B cell (primary cell): ENCODE data around the gene EPAS1. TPM values are rescaled to one million over a fixed set of nuclear protein-coding genes. Genes with fewer than 3 reads are reported as not detected.
A peak's percentile ranks its signal among the peaks of the same experiment; 100 is the strongest.

Experiments
- ATAC-seq: fragments of 200-7000 bp; cut with Tn5 transposase; one replicate; pipeline ENCODE4 v1.10.0; 2021; ENCODE audit warnings: low read depth, mild to moderate bottlenecking, moderate number of reproducible peaks, moderate library complexity
- CTCF ChIA-PET: fragments of 350-600 bp; sonication (Branson Sonifier 250); formaldehyde crosslinking; loops from one replicate; lab custom pipeline; 2021; ENCODE audit warnings: antibody characterized with exemption, inconsistent platforms; lab: Charles Lee
- POLR2A ChIA-PET: fragments of 350-600 bp; sonication (Branson Sonifier 250); formaldehyde crosslinking; loops from one replicate; lab custom pipeline; 2021; ENCODE audit warnings: antibody characterized with exemption; lab: Charles Lee
- DNase-seq: peaks from one replicate; pipeline ENCODE4 v3.0.0; 2013
- H2AFZ ChIP-seq: 2 replicates; pipeline ENCODE4 v1.6.1; 2012; ENCODE audit warnings: mild to moderate bottlenecking, low read depth, low read length; ENCODE audit not compliant: insufficient read depth, poor library complexity, severe bottlenecking
- H3K27ac ChIP-seq, 2 donors: 1 replicate in 1 of 2; 2 replicates in 1 of 2; pipeline ENCODE4 v1.5.1; 2012 to 2013; ENCODE audit warnings: low read length in 2 of 2, mild to moderate bottlenecking in 2 of 2, moderate library complexity in 1 of 2
- H3K27me3 ChIP-seq, 4 experiments: fragments of 200-600 bp in 1 of 4; sonication (generic) in 1 of 4; replicated peaks in 1 of 4; 1 replicate in 2 of 4; 2 replicates in 2 of 4; pipeline versions ENCODE4 v1.6.1 to v1.7.0; 2013 to 2016; ENCODE audit warnings: low read length in 3 of 4, mild to moderate bottlenecking in 2 of 4, mixed read lengths in 1 of 4, moderate library complexity in 1 of 4; ENCODE audit not compliant: insufficient read depth in 4 of 4, control insufficient read depth in 3 of 4; ENCODE audit errors: control extremely low read depth in 1 of 4
- H3K36me3 ChIP-seq, 2 experiments: replicated peaks in 1 of 2; 1 replicate in 1 of 2; 2 replicates in 1 of 2; pipeline versions ENCODE4 v1.6.1 to v1.7.1; 2013; ENCODE audit warnings: low read length in 1 of 2; ENCODE audit not compliant: insufficient read depth in 2 of 2, control insufficient read depth in 1 of 2; ENCODE audit errors: control extremely low read depth in 1 of 2, extremely low read depth in 1 of 2
- H3K4me1 ChIP-seq, 2 donors: fragments of 200-600 bp in 1 of 2; sonication (generic) in 1 of 2; 1 replicate in 1 of 2; 2 replicates in 1 of 2; pipeline versions ENCODE4 v1.5.1 to v1.6.1; 2013 to 2017; ENCODE audit warnings: low read length in 2 of 2; ENCODE audit not compliant: control insufficient read depth in 2 of 2, insufficient read depth in 2 of 2
- H3K4me2 ChIP-seq: replicated peaks from 2 replicates; pipeline ENCODE3; 2012; ENCODE audit warnings: mild to moderate bottlenecking, low read depth, low read length; ENCODE audit not compliant: poor library complexity, severe bottlenecking
- H3K4me3 ChIP-seq, 5 experiments: fragments of 200-600 bp in 1 of 5; sonication (generic) in 1 of 5; 1 replicate in 3 of 5; 2 replicates in 2 of 5; pipeline versions ENCODE4 v1.5.1 to v1.7.0; 2011 to 2016; ENCODE audit warnings: low read length in 4 of 5, mild to moderate bottlenecking in 4 of 5, low read depth in 2 of 5, control low read depth in 1 of 5, moderate library complexity in 1 of 5; ENCODE audit not compliant: insufficient read depth in 1 of 5; ENCODE audit errors: control extremely low read depth in 1 of 5, extremely low read depth in 1 of 5
- H3K79me2 ChIP-seq: fragments of 200-600 bp; sonication (generic); one replicate; pipeline ENCODE4 v1.6.0; 2016; ENCODE audit warnings: low read length; ENCODE audit not compliant: control insufficient read depth, insufficient read depth
- H3K9ac ChIP-seq: fragments of 200-600 bp; sonication (generic); 2 replicates; pipeline ENCODE4 v1.6.1; 2017; ENCODE audit warnings: mild to moderate bottlenecking, low read length, moderate library complexity
- H3K9me3 ChIP-seq, 3 donors: one replicate each; pipeline versions ENCODE4 v1.6.1 to v1.7.1; 2013; ENCODE audit warnings: low read length in 2 of 3; ENCODE audit not compliant: control insufficient read depth in 2 of 3, insufficient read depth in 1 of 3; ENCODE audit errors: control extremely low read depth in 1 of 3
- H4K20me1 ChIP-seq: 2 replicates; pipeline ENCODE4 v1.6.0; 2012; ENCODE audit warnings: mild to moderate bottlenecking, low read length; ENCODE audit not compliant: insufficient read depth, control insufficient read depth, poor library complexity, severe bottlenecking
- H3K27ac Mint-ChIP-seq: one replicate; pipeline ENCODE4 v1.8.0; 2021; ENCODE audit warnings: mixed read lengths
- H3K27me3 Mint-ChIP-seq: one replicate; pipeline ENCODE4 v1.8.0; 2021; ENCODE audit warnings: mixed read lengths
- H3K4me1 Mint-ChIP-seq: one replicate; pipeline ENCODE4 v1.8.0; 2021; ENCODE audit warnings: mixed read lengths
- H3K4me3 Mint-ChIP-seq: one replicate; pipeline ENCODE4 v1.8.0; 2021; ENCODE audit warnings: mixed read lengths
- H3K9me3 Mint-ChIP-seq: one replicate; pipeline ENCODE4 v1.8.0; 2022; ENCODE audit warnings: mixed read lengths; ENCODE audit not compliant: insufficient read depth
- EZH2 ChIP-seq: IDR thresholded peaks from 2 replicates; pipeline ENCODE4 v1.6.1; 2012; ENCODE audit warnings: borderline replicate concordance, low read depth, mild to moderate bottlenecking, moderate library complexity, low read length; ENCODE audit not compliant: insufficient read depth, poor library complexity, severe bottlenecking
- WGBS: methylation state at CpG from one replicate; pipeline ENCODE4 v1.1.5; 2013; ENCODE audit warnings: missing lambda C conversion rate; ENCODE audit not compliant: insufficient coverage; 5-methylcytosine and 5-hydroxymethylcytosine counted together
- intact Hi-C: fragments of 100-400 bp; cut with micrococcal nuclease; formaldehyde crosslinking; loops from one replicate; pipeline ENCODE4 v1.10.0; 2022
- polyA plus RNA-seq: library from polyadenylated mRNA; depleted of rRNA; stranded (reverse); fragments of >200 nt; gene quantifications from 2 replicates; pipeline ENCODE4 v1.2.3, GENCODE V29; 2012
- total RNA-seq, 2 donors: library from RNA; stranded (reverse); fragments of 120-200 nt in 1 of 2; gene quantifications; 1 replicate in 1 of 2; 2 replicates in 1 of 2; pipeline versions ENCODE4 v1.2.3 to v1.2.4, GENCODE V29; 2013 to 2022
- TF ChIP-seq, protein P1 (sequence below): fragments of 200-600 bp; IDR thresholded peaks from one replicate; pipeline ENCODE4 v1.8.0; 2022; ENCODE audit warnings: antibody characterized with exemption, mild to moderate bottlenecking

EPAS1 gene
- total and polyA plus RNA-seq, 2 donors (not counting 1 experiment from before 2014, with no cell fraction given): 0.06 to 0.37 TPM

DNA sequence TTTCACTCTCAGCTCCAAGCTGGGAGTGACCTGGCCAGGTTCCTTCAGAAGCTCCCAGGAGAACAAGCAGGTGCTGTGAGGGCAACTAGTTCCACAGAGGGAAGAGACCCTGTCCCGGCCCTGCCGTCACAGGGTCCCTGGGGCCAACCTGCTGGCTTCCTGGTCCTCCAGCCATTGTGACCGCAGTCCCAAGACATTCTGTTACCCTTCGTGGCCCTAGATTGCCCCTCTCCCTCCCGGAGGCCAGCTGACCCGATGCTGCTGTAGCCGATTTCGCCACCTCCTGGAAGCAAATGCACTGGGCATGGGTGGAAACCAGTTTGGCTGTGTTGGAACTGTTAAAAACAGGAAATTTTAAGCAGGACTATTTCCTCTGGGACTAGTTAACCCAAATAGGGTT lies 55.4 kb downstream of the EPAS1 start:
- POLR2A ChIA-PET: no interaction called here

DNA sequence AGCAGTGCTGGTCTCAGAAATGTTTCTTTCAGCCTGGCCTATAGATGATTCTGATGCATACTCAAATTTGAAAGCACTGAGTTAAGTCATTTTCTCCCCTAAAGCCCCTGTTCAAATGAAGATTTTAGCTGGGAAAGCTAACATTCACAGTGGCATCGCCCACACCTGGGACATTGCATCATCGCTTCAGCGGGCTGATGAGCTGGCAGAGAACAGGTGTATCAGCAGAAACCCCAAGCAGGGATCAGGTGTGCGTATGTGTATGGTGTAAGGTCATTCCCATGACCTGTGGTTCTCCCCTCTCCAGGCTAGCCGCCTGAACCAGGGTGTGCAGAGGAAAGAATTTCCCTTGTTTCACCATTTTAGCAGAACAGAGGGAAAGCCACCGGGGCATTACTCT lies 56.3 kb downstream of the EPAS1 start:
- Mint-ChIP-seq H3K27me3 (peaks cover 12% of the 10 kb centered on the region), H3K4me3 (no peak overlapping the region)

More for the DNA sequence above, 55.4 kb downstream of the EPAS1 start:
- H3K27ac Mint-ChIP-seq: no peak overlapping the region
- H3K27me3 Mint-ChIP-seq: peaks cover 18% of the 10 kb centered on the region
- 22% methylated on average over 8 of the region's 8 CpGs for WGBS
- intact Hi-C loops: no loop called here
- peak; percentile 15 for DNase-seq
- H3K4me3 Mint-ChIP-seq: peak overlapping the region; percentile 77
- peaks cover 22% of the 10 kb centered on the region for H3K4me1 Mint-ChIP-seq
- no peak for ATAC-seq
- Histone ChIP-seq H3K4me2 (peak overlapping the region; percentile 70), H3K27me3 (peaks cover 0 to 11% (median 0%) of the 10 kb centered on the region in 4 experiments), H3K4me1 (peaks cover 11 to 18% of the 10 kb centered on the region in 2 donors), H3K79me2 (no peaks in the 10 kb centered on the region), H3K27ac (no peak overlapping the region), H3K4me3 (peak overlapping the region in 1 of 5 experiments; percentile 62), H2AFZ (peak overlapping the region; percentile 77), H4K20me1 (no peaks in the 10 kb centered on the region), H3K9me3 (peaks cover 0 to 4% (median 0%) of the 10 kb centered on the region in 3 donors), H3K9ac (peak overlapping the region; percentile 50), H3K36me3 (no peaks in the 10 kb centered on the region)
- CTCF ChIA-PET: no interaction called here
- TF ChIP-seq EZH2: no peak
- TF ChIP-seq, protein P1, sequence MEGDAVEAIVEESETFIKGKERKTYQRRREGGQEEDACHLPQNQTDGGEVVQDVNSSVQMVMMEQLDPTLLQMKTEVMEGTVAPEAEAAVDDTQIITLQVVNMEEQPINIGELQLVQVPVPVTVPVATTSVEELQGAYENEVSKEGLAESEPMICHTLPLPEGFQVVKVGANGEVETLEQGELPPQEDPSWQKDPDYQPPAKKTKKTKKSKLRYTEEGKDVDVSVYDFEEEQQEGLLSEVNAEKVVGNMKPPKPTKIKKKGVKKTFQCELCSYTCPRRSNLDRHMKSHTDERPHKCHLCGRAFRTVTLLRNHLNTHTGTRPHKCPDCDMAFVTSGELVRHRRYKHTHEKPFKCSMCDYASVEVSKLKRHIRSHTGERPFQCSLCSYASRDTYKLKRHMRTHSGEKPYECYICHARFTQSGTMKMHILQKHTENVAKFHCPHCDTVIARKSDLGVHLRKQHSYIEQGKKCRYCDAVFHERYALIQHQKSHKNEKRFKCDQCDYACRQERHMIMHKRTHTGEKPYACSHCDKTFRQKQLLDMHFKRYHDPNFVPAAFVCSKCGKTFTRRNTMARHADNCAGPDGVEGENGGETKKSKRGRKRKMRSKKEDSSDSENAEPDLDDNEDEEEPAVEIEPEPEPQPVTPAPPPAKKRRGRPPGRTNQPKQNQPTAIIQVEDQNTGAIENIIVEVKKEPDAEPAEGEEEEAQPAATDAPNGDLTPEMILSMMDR: no peak
- H3K9me3 Mint-ChIP-seq: no peaks in the 10 kb centered on the region

More for the DNA sequence above, 56.3 kb downstream of the EPAS1 start:
- Histone ChIP-seq H3K27ac (no peak overlapping the region), H3K9ac (no peak overlapping the region), H4K20me1 (no peaks in the 10 kb centered on the region), H3K4me1 (peaks cover 11 to 18% of the 10 kb centered on the region in 2 donors), H3K27me3 (peaks cover 0 to 11% (median 0%) of the 10 kb centered on the region in 4 experiments), H3K4me2 (no peak overlapping the region), H3K9me3 (peaks cover 0 to 4% (median 0%) of the 10 kb centered on the region in 3 donors), H3K36me3 (no peaks in the 10 kb centered on the region), H3K79me2 (no peaks in the 10 kb centered on the region), H2AFZ (no peak overlapping the region), H3K4me3 (no peak overlapping the region)
- H3K9me3 Mint-ChIP-seq: no peaks in the 10 kb centered on the region
- ATAC-seq: no peak
- WGBS: 93% methylated on average over 5 of the region's 6 CpGs
- DNase-seq: no peak
- ChIA-PET CTCF (no interaction called here), POLR2A (no interaction called here)
- peaks cover 22% of the 10 kb centered on the region for H3K4me1 Mint-ChIP-seq
- intact Hi-C loops: no loop called here
- no peak for TF ChIP-seq EZH2
- TF ChIP-seq, protein P1: no peak
- no peak overlapping the region for H3K27ac Mint-ChIP-seq
